ENCODE measurements around the gene TSC2. TPM values are rescaled to one million over a fixed set of nuclear protein-coding genes. Genes with fewer than 3 reads are reported as not detected.
"Not testable (repeated sequence)": the region's sequence is repeated elsewhere in the genome, so short reads cannot be mapped to it uniquely, and the experiment has no call there.

The TSC2 gene
- total RNA-seq, 1 donor from 2014 or later = 194 TPM

DNA sequence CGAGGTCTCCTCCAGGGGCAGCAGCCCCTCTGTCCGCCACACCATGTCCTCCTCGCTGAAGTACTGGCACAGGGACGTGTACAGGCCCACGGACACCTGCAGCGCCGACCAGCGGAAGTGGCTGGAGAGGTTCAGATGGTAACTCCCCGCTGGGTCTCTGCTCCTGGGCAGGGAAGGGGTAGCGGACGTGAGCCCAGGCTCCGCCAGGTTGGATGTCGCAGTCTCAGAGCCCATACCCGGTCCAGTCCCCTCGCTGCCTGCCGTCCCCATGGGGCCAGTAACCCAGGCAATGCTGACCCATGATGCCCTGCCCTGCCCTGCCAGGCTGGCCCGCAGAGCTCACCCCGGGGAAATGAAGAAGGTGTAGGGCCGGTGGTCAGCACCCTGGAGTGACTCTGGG is 54.7 kb downstream of the TSC2 start:
- no peak overlapping the region for H3K27ac Mint-ChIP-seq (ENCODE audit: unreplicated experiment)
- no peaks in the 10 kb centered on the region for H3K27me3 Mint-ChIP-seq (ENCODE audit: unreplicated experiment)
- H3K9me3 Mint-ChIP-seq (ENCODE audit: unreplicated experiment) = no peaks in the 10 kb centered on the region
- TF ChIP-seq, protein P1, sequence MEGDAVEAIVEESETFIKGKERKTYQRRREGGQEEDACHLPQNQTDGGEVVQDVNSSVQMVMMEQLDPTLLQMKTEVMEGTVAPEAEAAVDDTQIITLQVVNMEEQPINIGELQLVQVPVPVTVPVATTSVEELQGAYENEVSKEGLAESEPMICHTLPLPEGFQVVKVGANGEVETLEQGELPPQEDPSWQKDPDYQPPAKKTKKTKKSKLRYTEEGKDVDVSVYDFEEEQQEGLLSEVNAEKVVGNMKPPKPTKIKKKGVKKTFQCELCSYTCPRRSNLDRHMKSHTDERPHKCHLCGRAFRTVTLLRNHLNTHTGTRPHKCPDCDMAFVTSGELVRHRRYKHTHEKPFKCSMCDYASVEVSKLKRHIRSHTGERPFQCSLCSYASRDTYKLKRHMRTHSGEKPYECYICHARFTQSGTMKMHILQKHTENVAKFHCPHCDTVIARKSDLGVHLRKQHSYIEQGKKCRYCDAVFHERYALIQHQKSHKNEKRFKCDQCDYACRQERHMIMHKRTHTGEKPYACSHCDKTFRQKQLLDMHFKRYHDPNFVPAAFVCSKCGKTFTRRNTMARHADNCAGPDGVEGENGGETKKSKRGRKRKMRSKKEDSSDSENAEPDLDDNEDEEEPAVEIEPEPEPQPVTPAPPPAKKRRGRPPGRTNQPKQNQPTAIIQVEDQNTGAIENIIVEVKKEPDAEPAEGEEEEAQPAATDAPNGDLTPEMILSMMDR (IDR thresholded peaks at IDR 0.05) = no peak
- H3K36me3 Mint-ChIP-seq (ENCODE audit: unreplicated experiment) = peaks cover 3% of the 10 kb centered on the region
- DNase-seq (ENCODE audit: extremely low spot score, unreplicated experiment) = no peak
- H3K4me1 Mint-ChIP-seq (ENCODE audit: unreplicated experiment) = no peaks in the 10 kb centered on the region
- H3K4me3 Mint-ChIP-seq (ENCODE audit: unreplicated experiment) = no peak overlapping the region

DNA sequence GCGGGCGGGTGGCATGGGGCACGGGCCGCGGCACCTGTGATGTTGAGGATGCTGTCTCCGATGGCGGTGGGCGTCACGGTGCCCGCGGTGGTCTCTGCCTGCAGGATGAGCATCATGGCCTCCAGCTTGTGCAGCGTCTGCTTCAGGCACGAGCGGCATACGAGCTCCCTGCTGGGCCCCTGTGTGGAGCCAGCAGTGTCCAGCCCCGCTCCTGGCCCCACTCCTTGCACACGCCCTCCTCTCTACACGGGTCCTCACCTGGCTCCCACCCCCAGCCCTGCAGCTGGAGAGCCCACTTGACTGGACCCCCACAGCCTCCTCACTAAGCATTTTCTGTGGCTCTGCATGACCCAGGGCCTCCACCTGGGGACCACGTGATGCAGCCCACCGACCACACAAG is 56.7 kb downstream of the TSC2 start:
- H3K4me3 Mint-ChIP-seq (ENCODE audit: unreplicated experiment); H3K27me3 Mint-ChIP-seq (ENCODE audit: unreplicated experiment); DNase-seq (ENCODE audit: extremely low spot score, unreplicated experiment); H3K9me3 Mint-ChIP-seq (ENCODE audit: unreplicated experiment); H3K27ac Mint-ChIP-seq (ENCODE audit: unreplicated experiment); H3K4me1 Mint-ChIP-seq (ENCODE audit: unreplicated experiment); H3K36me3 Mint-ChIP-seq (ENCODE audit: unreplicated experiment): not testable (repeated sequence)

DNA sequence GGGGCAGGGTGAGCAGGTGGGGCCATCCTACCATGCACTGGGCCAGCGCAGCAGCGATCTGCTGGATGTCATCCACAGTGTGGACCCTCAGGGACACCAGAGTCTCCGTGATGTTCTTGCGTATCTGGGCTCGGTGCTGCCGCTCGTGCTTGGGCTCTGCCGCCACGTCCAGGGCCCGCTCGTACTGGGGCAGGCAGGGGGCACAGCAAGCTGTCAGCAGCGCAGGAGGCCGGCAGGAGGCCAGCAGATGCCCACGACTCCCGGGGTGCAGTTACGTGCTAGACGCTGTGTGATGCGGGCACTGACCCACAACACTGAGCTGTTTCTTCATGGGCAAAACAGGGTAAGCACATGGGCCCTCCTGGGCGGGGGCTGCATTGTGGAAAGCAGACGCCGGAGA is 57.5 kb downstream of the TSC2 start:
- H3K9me3 Mint-ChIP-seq (ENCODE audit: unreplicated experiment); H3K27ac Mint-ChIP-seq (ENCODE audit: unreplicated experiment); H3K4me3 Mint-ChIP-seq (ENCODE audit: unreplicated experiment); H3K4me1 Mint-ChIP-seq (ENCODE audit: unreplicated experiment); H3K27me3 Mint-ChIP-seq (ENCODE audit: unreplicated experiment); DNase-seq (ENCODE audit: extremely low spot score, unreplicated experiment); H3K36me3 Mint-ChIP-seq (ENCODE audit: unreplicated experiment): not testable (repeated sequence)

DNA sequence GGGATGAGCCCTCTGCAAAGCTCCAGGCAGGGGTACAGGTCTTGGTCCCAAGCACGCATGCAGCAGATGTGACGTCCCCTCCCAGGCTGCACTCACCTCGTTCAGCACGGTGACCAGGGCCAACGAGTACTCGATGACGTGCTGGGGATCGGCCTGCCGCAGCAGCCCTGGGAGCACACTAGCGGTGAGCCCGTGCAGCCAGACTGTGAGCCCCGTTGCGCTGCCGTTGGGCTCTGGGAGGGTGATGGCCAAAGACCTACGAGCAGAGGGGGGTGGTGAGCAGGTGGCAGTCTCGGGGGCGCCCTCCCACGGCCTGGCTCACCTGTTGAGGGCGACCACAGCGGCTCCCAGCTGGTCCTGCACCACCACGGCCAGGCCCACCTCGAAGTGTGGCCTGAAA is 58.0 kb downstream of the TSC2 start:
- not testable (repeated sequence) for H3K9me3 Mint-ChIP-seq (ENCODE audit: unreplicated experiment); H3K4me1 Mint-ChIP-seq (ENCODE audit: unreplicated experiment); DNase-seq (ENCODE audit: extremely low spot score, unreplicated experiment); H3K4me3 Mint-ChIP-seq (ENCODE audit: unreplicated experiment); H3K27ac Mint-ChIP-seq (ENCODE audit: unreplicated experiment); H3K36me3 Mint-ChIP-seq (ENCODE audit: unreplicated experiment); H3K27me3 Mint-ChIP-seq (ENCODE audit: unreplicated experiment)

DNA sequence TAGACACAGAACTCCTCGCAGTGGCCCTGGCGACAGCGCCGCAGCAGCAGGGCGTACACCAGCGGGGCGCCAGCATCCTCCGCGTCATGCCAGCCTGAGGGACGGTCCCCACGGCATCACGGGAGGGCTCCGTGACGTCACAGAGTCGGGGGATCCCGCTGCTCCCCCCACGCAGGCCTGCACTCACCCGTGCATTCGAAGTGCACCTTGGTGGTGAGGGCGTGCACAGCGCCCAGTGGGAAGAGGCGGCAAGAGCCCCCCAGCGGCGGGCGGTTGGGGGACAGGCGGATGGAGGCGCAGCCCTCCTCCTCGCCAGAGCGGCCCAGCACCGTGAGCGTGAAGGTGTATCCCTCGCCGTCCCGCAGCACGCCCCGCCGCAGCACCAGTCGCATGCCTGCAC is 58.4 kb downstream of the TSC2 start:
- not testable (repeated sequence) for H3K4me1 Mint-ChIP-seq (ENCODE audit: unreplicated experiment)

DNA sequence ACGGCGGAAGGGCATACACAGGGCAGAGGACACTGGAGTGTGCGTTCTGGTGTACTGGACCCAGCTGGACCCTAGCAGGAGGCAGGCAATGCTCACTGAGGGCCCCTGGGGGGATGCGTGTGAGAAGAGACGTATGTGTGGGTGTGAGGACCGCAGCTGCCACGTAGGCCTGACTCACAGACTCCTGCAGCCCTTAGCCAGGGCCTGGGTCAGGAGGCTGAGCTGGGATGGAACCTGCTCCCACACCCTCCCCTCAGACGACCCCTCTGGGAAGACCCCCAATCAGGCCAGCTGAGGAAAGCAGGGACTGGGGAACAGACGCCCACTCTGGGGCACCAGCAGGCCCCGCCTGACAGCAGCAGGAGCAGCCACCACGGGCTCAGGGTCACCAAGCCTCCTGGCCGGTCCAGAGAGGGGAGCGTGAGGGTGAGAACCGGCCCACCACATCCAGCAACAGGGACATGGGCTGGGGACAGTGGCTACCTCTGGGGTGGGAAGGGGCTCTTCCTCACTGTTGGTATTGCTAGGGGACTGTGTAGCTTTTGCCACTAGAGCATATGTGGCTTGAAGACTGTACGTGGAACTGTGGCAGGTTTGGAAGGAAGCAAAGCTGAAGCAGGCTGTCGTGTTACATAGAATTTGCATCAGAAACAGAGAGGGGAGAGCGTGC is 59.5 kb downstream of the TSC2 start:
- not testable (repeated sequence) for H3K9me3 Mint-ChIP-seq (ENCODE audit: unreplicated experiment); DNase-seq (ENCODE audit: extremely low spot score, unreplicated experiment); H3K4me1 Mint-ChIP-seq (ENCODE audit: unreplicated experiment); H3K36me3 Mint-ChIP-seq (ENCODE audit: unreplicated experiment); H3K27ac Mint-ChIP-seq (ENCODE audit: unreplicated experiment); H3K4me3 Mint-ChIP-seq (ENCODE audit: unreplicated experiment); H3K27me3 Mint-ChIP-seq (ENCODE audit: unreplicated experiment)

More for the DNA sequence above, 58.4 kb downstream of the TSC2 start:
- H3K4me3 Mint-ChIP-seq (ENCODE audit: unreplicated experiment); H3K27me3 Mint-ChIP-seq (ENCODE audit: unreplicated experiment); DNase-seq (ENCODE audit: extremely low spot score, unreplicated experiment); H3K9me3 Mint-ChIP-seq (ENCODE audit: unreplicated experiment); H3K27ac Mint-ChIP-seq (ENCODE audit: unreplicated experiment); H3K36me3 Mint-ChIP-seq (ENCODE audit: unreplicated experiment): not testable (repeated sequence)

DNA sequence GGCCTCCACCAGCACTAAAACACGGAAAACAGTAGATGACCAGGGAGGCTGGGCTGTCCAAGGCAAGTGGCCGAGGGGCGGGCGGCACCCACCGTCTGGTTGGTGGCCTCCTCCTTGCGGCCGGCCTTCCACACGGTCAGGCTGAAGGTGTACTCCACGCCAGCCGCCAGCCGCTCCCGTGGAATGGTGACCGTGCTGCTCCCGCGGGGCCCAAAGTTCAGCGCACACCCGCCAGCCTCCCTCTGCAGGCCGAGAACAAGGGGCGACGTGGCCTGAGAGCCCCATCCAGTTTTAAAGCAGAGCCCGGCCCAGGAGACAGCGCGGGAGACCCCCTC is 60.0 kb downstream of the TSC2 start:
- not testable (repeated sequence) for H3K9me3 Mint-ChIP-seq (ENCODE audit: unreplicated experiment); H3K4me3 Mint-ChIP-seq (ENCODE audit: unreplicated experiment); H3K27me3 Mint-ChIP-seq (ENCODE audit: unreplicated experiment); H3K4me1 Mint-ChIP-seq (ENCODE audit: unreplicated experiment); H3K36me3 Mint-ChIP-seq (ENCODE audit: unreplicated experiment); H3K27ac Mint-ChIP-seq (ENCODE audit: unreplicated experiment); DNase-seq (ENCODE audit: extremely low spot score, unreplicated experiment)

DNA sequence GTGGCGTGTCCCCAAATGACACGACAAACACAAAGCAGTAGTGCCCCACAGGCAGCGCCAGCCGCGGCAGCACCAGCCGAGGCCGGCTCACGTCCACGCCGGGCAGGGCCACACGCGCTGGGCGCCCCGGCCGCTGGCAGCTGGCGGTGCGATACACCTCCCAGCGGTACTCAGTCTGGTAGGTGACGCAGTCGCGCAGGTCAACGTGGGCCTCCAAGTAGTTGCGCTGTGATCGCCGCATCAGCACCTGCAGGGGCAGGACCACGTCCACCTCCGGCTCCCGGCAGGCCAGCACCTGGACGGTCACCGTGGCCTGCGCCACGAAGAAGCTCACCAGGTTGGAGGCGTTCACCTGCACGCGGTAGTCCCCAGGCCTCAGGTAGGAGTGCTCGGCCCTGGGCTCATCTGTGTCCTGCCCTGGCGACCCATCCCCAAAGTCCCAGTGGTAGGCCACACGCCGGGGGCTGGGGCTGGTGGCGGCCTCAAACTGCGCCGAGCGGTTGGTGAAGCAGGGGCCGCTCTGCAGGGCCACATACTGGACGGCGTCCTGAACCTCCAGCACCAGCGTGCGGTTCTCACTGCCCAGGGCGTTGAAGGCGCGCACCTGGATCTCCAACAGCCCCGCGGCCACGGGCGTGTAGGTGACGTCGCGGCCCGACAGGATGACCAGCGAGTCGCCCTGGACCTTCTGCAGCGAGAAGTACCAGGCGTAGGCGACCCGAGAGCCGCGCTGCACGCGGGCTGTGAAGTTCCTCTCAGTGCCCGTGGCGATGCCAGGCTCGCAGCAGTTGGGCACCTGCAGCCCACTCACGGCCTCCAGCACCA is 60.9 kb downstream of the TSC2 start:
- H3K27me3 Mint-ChIP-seq (ENCODE audit: unreplicated experiment); H3K4me1 Mint-ChIP-seq (ENCODE audit: unreplicated experiment); H3K4me3 Mint-ChIP-seq (ENCODE audit: unreplicated experiment); DNase-seq (ENCODE audit: extremely low spot score, unreplicated experiment); H3K9me3 Mint-ChIP-seq (ENCODE audit: unreplicated experiment); H3K36me3 Mint-ChIP-seq (ENCODE audit: unreplicated experiment); H3K27ac Mint-ChIP-seq (ENCODE audit: unreplicated experiment): not testable (repeated sequence)

DNA sequence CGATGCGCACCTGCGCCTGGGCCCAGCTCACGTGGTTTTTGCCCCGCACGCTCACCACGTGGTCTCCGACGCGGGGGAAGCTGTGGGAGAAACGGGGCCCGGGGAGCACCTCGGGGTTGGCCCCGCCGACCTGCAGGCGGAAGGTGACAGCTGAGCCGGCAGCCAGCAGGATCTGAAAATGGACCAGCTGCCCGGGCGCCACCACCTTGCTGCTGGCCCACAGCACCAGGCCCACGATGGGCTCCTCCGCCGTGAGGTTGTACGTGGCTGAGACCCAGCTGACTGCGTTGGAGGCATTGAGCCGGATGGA is 61.4 kb downstream of the TSC2 start:
- H3K9me3 Mint-ChIP-seq (ENCODE audit: unreplicated experiment); DNase-seq (ENCODE audit: extremely low spot score, unreplicated experiment); H3K4me1 Mint-ChIP-seq (ENCODE audit: unreplicated experiment); H3K27ac Mint-ChIP-seq (ENCODE audit: unreplicated experiment); H3K36me3 Mint-ChIP-seq (ENCODE audit: unreplicated experiment); H3K27me3 Mint-ChIP-seq (ENCODE audit: unreplicated experiment); H3K4me3 Mint-ChIP-seq (ENCODE audit: unreplicated experiment): not testable (repeated sequence)

DNA sequence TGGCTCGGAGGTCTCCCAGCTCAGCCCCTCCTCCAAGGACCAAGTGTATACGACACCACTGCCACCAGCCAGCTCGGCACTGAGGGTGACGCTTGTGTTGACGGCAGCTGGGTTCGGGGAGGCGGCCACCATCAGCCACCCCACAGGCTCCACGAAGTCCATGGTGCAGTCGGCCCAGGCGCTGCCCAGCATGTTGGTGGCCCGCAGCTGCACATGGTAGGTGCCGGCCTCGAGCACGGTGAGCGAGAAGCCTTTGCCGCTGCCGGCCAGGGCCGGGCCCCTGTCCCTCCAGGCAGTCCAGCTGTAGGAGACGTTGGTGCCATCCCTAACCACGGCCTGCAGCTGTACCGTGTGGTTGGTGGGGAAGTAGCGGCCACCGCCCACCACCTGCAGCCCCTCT is 62.1 kb downstream of the TSC2 start:
- H3K4me1 Mint-ChIP-seq (ENCODE audit: unreplicated experiment); H3K4me3 Mint-ChIP-seq (ENCODE audit: unreplicated experiment); H3K27me3 Mint-ChIP-seq (ENCODE audit: unreplicated experiment); H3K27ac Mint-ChIP-seq (ENCODE audit: unreplicated experiment); H3K36me3 Mint-ChIP-seq (ENCODE audit: unreplicated experiment); H3K9me3 Mint-ChIP-seq (ENCODE audit: unreplicated experiment); DNase-seq (ENCODE audit: extremely low spot score, unreplicated experiment): not testable (repeated sequence)

DNA sequence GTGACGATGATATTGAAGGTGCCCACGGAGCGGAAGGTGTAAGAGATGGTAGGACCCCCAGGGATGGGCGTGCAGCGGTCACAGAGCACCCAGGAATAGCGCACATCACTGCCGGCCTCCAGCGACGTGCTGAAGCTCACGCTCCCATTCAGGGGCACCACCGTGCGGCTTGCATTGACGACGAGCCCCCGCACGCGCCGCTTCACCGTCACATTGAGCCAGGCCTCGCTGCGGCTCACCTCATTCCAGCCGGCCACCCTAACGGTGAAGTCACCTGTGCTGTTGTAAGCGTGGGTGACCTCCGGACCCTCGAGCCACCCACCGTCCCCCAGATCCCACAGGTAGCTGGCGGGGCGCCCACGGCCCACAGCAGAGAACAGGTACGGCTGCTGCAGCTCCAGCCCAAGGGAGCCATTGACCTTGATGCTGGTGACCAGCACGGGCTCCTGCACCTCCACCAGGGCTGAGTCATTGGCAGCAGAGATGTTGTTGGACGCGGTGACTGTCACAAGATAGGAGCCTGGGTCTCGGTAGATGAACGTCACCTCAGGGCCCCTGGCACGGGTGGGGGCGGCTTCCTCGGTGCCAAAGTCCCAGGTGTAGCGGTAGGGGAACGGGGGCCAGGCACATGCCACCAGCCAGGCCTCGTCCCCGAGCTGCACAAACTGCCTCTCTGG is 62.7 kb downstream of the TSC2 start:
- H3K4me3 Mint-ChIP-seq (ENCODE audit: unreplicated experiment); DNase-seq (ENCODE audit: extremely low spot score, unreplicated experiment); H3K9me3 Mint-ChIP-seq (ENCODE audit: unreplicated experiment); H3K27ac Mint-ChIP-seq (ENCODE audit: unreplicated experiment); H3K27me3 Mint-ChIP-seq (ENCODE audit: unreplicated experiment); H3K4me1 Mint-ChIP-seq (ENCODE audit: unreplicated experiment); H3K36me3 Mint-ChIP-seq (ENCODE audit: unreplicated experiment): not testable (repeated sequence)

Data from osteocyte (in vitro differentiated cells).